CD4-positive, alpha-beta T cell (primary cell): Measurements from ENCODE around the gene KANSL1. TPM values are rescaled to one million over a fixed set of nuclear protein-coding genes. Genes with fewer than 3 reads are reported as not detected.

Experiments
- ATAC-seq: fragments of 200-7000 bp; cut with Tn5 transposase; one replicate; pipeline ENCODE4 v1.10.0; 2022; ENCODE audit warnings: mild to moderate bottlenecking; ENCODE audit not compliant: poor library complexity
- CTCF ChIA-PET: fragments of 350-600 bp; sonication (Branson Sonifier 250); formaldehyde crosslinking; loops from one replicate; lab custom pipeline; 2021; ENCODE audit warnings: antibody characterized with exemption, inconsistent platforms; lab: Charles Lee
- POLR2A ChIA-PET: fragments of 350-600 bp; sonication (Branson Sonifier 250); formaldehyde crosslinking; loops from one replicate; lab custom pipeline; 2021; ENCODE audit warnings: antibody characterized with exemption, inconsistent platforms; lab: Charles Lee
- DNase-seq, 14 experiments: peaks; one replicate each; pipeline ENCODE4 v3.0.0-alpha.2; 2013 to 2020; ENCODE audit warnings: mixed read lengths in 2 of 14
- H3K27ac ChIP-seq, 2 donors: one replicate each; pipeline versions ENCODE4 v1.5.1 to v1.7.0; 2013; ENCODE audit warnings: low read length in 2 of 2, low read depth in 1 of 2, mild to moderate bottlenecking in 1 of 2
- H3K27me3 ChIP-seq, 2 experiments: 1 replicate in 1 of 2; 2 replicates in 1 of 2; pipeline versions ENCODE4 v1.6.1 to v1.7.0; 2013; ENCODE audit warnings: low read length in 2 of 2, control low read depth in 1 of 2, mild to moderate bottlenecking in 1 of 2, moderate library complexity in 1 of 2; ENCODE audit not compliant: insufficient read depth in 2 of 2, control insufficient read depth in 1 of 2
- H3K36me3 ChIP-seq: one replicate; pipeline ENCODE4 v1.6.1; 2013; ENCODE audit warnings: low read length, control low read depth; ENCODE audit not compliant: insufficient read depth
- H3K4me1 ChIP-seq: one replicate; pipeline ENCODE4 v1.6.1; 2013; ENCODE audit warnings: low read length, control low read depth; ENCODE audit not compliant: insufficient read depth
- H3K4me3 ChIP-seq: one replicate; pipeline ENCODE4 v1.5.1; 2013; ENCODE audit warnings: mild to moderate bottlenecking, low read length, moderate library complexity
- H3K9me3 ChIP-seq, 2 experiments: 1 replicate in 1 of 2; 2 replicates in 1 of 2; pipeline versions ENCODE4 v1.6.1 to v1.7.0; 2013; ENCODE audit warnings: low read length in 2 of 2, mild to moderate bottlenecking in 2 of 2, control low read depth in 1 of 2, moderate library complexity in 1 of 2; ENCODE audit not compliant: control insufficient read depth in 1 of 2, insufficient read depth in 1 of 2
- H3K27ac Mint-ChIP-seq: one replicate; pipeline ENCODE4 v1.8.0; 2020; ENCODE audit warnings: mixed read lengths
- H3K27me3 Mint-ChIP-seq: one replicate; pipeline ENCODE4 v1.8.0; 2021; ENCODE audit warnings: mixed read lengths
- H3K36me3 Mint-ChIP-seq: one replicate; pipeline ENCODE4 v1.8.0; 2021; ENCODE audit warnings: low read depth, mixed read lengths
- H3K4me1 Mint-ChIP-seq: one replicate; pipeline ENCODE4 v1.8.0; 2021; ENCODE audit warnings: low read depth, mixed read lengths
- H3K4me3 Mint-ChIP-seq: one replicate; pipeline ENCODE4 v1.8.0; 2020; ENCODE audit warnings: mild to moderate bottlenecking, mixed read lengths
- H3K9me3 Mint-ChIP-seq: one replicate; pipeline ENCODE4 v1.8.0; 2020; ENCODE audit warnings: mixed read lengths
- CTCF ChIP-seq: fragments of 200-600 bp; IDR thresholded peaks from one replicate; pipeline ENCODE4 v1.8.0; 2022; ENCODE audit warnings: antibody characterized with exemption, mild to moderate bottlenecking
- intact Hi-C, 2 experiments: fragments of 100-400 bp; cut with DNase I in 1 of 2; cut with micrococcal nuclease in 1 of 2; formaldehyde crosslinking; loops; one replicate each; pipeline versions ENCODE4 v1.15.1 to v1.9.0; 2023 to 2025; cut with DNase I, micrococcal nuclease
- total RNA-seq, 174 experiments: library from RNA in 2 of 174; stranded (reverse) in 2 of 174; gene quantifications; one replicate each; pipeline ENCODE4 v1.2.3 and lab custom pipeline; 2021 to 2026

The KANSL1 gene
- total RNA-seq, 2 experiments from 2014 or later, result 122 to 125 TPM

DNA sequence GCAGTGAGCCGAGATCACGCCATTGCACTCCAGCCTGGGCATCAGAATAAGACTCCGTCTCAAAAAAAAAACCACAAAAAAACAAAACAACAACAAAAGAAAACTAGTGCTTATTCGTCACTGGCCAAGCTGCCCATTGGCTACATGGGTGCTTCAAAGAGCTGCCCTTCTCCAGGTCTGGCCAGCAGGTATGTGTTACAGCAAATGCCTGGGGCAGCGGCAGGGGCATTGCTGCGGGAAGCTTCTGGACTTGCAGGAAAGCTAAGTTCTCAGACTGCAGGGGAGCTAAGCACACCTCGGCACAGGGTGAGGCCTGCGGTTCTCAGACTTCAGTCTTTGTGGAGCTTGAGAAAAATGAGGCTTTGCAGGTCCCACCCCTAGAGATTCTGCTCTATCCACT lies 198.2 kb downstream of the KANSL1 start:
- H3K4me1 ChIP-seq, result no peaks in the 10 kb centered on the region
- Mint-ChIP-seq H3K27ac (no peak overlapping the region), H3K36me3 (no peaks in the 10 kb centered on the region), H3K4me3 (no peak overlapping the region), H3K9me3 (no peaks in the 10 kb centered on the region), H3K27me3 (no peaks in the 10 kb centered on the region), H3K4me1 (no peaks in the 10 kb centered on the region)
- ATAC-seq (no peak), DNase-seq (no peak)
- ChIA-PET CTCF (no interaction called here), POLR2A (no interaction called here)
- no peaks in the 10 kb centered on the region for H3K36me3 ChIP-seq
- H3K27ac ChIP-seq, result no peak overlapping the region
- H3K27me3 ChIP-seq, result no peaks in the 10 kb centered on the region
- no peaks in the 10 kb centered on the region for H3K9me3 ChIP-seq
- intact Hi-C loops, result no loop called here
- H3K4me3 ChIP-seq, result no peak overlapping the region
- TF ChIP-seq CTCF, result no peak

DNA sequence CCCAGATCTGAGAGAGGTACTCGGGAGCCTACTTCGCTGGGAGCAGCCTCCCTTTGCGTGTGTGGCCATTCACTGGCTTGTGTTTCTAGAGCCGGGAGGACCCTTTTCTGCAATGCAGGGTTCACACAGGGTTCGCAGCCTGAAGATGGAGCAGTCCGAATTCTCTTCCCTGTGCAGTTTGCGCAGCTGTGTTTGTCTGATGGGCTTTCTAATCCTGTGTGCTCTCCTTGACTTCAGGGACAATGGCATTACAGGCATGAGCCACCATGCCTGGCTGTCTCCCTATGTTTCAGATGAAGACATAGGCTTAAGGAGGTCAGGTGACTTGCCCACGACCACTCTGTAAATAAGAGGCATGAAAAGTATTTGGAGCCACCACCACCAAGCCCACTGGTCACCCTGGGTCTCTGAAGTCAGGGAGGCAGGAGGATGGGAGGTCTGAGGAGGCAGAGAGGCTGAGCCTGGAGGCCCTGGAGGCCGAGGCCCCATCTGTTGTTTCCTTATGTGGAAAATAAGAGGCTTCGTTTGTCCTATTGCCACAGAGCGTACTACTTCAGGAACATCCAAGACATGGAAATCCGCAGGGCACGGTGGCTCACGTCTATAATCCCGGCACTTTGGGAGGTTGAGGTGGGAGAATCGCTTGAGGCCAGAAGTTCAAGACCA lies 199.1 kb downstream of the KANSL1 start:
- H3K27ac Mint-ChIP-seq, result no peak overlapping the region
- no peaks in the 10 kb centered on the region for H3K36me3 Mint-ChIP-seq
- TF ChIP-seq CTCF, result no peak
- no peaks in the 10 kb centered on the region for H3K9me3 Mint-ChIP-seq
- H3K4me1 Mint-ChIP-seq, result no peaks in the 10 kb centered on the region
- no peaks in the 10 kb centered on the region for H3K4me1 ChIP-seq
- H3K27me3 ChIP-seq, result no peaks in the 10 kb centered on the region
- H3K27me3 Mint-ChIP-seq, result no peaks in the 10 kb centered on the region
- H3K36me3 ChIP-seq, result no peaks in the 10 kb centered on the region
- ChIA-PET POLR2A (no interaction called here), CTCF (no interaction called here)
- no peak overlapping the region for H3K4me3 ChIP-seq
- ATAC-seq (no peak), DNase-seq (no peak)
- intact Hi-C loops, result no loop called here
- H3K9me3 ChIP-seq, result no peaks in the 10 kb centered on the region
- no peak overlapping the region for H3K27ac ChIP-seq
- H3K4me3 Mint-ChIP-seq, result no peak overlapping the region

- ATAC-seq (no peak), DNase-seq (no peak)
- Histone ChIP-seq H3K9me3 (no peaks in the 10 kb centered on the region), H3K4me1 (no peaks in the 10 kb centered on the region), H3K36me3 (no peaks in the 10 kb centered on the region), H3K27me3 (no peaks in the 10 kb centered on the region), H3K27ac (no peak overlapping the region), H3K4me3 (no peak overlapping the region)
- ChIA-PET CTCF (no interaction called here), POLR2A (no interaction called here)
- Mint-ChIP-seq H3K27ac (no peak overlapping the region), H3K36me3 (no peaks in the 10 kb centered on the region), H3K27me3 (no peaks in the 10 kb centered on the region), H3K4me1 (no peaks in the 10 kb centered on the region), H3K9me3 (no peaks in the 10 kb centered on the region), H3K4me3 (no peak overlapping the region)
- no peak for TF ChIP-seq CTCF
- intact Hi-C loops, result no loop called here
These were observed 200.3 kb downstream of the KANSL1 start for GRCh38 chr17:45992904-45993303.
